Islet precursor cell (in vitro differentiated cells): ENCODE measurements around the gene RCBTB2.

ENCODE experiments used
- DNase-seq: peaks from one replicate; pipeline ENCODE4 v3.0.0-alpha.2; 2018

RCBTB2 gene

DNA sequence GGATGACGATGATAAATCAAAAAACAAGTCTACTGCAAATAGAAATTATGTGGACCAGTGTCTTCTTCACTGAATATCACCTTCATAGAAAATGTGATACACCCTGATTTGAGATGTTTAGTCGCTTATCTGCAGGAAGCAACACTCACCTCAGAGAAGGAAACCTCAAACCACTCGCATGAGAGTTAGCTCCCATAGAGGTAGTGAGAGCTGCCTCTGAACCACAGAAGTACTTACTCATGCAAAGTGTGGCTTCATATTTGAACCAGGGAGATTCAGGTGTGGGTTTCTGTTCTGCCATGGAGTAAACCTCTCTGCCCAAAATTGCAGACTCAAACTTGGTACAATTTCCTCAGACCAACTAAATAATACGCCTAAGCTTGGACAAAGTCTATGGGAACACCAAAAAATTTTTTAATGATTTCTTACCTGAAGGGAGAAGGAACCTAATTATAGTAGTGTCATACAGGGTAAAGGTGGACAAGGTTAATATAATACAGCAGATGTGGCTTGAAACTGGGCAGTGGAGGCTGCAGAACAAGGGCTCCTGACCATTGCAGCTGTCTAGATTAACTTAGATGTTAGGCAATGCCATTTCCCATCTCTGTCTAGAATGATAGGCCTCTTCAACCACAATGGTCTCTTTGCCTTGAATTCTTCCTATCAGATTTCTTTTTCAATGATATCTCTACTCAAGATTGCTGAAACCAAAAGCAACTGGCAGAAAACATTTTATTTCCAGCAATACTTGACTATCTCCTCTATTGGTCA is 29.6 kb upstream of the RCBTB2 start:
- DNase-seq: no peak

DNA sequence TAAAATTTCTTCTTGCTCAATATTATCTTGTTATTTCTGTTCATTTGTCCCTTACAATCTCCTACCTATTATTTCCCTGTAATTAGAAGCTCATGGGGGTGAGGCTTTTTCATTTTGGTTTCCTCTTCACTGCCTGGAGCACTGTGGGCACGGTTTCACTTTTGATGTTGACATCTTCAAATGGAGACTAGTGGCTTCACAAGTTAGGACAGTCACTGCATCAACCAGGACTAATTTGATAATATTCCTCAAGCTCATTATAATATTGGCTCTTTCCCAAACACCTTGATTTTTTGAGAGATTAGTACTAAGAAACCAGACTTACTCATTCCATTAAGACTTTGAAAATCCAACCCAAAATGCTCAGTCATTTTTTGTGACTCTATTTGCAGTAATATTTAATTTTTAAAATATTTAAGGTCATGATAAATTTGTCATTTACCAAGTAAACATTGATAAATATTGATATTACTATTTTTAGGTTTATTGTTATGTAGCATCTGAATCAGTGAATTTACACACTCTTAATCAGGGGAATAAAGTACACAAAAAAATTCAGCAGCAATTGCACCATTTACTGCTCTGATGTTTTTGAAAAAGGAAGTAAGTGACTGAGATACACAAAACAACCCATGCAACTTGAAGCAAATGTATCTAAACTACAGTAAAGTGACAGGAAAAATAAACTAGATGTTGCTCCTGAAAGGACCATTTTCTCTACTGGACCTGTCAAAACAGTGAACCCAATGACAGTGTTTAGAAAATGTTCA is 28.8 kb upstream of the RCBTB2 start:
- DNase-seq: no peak

DNA sequence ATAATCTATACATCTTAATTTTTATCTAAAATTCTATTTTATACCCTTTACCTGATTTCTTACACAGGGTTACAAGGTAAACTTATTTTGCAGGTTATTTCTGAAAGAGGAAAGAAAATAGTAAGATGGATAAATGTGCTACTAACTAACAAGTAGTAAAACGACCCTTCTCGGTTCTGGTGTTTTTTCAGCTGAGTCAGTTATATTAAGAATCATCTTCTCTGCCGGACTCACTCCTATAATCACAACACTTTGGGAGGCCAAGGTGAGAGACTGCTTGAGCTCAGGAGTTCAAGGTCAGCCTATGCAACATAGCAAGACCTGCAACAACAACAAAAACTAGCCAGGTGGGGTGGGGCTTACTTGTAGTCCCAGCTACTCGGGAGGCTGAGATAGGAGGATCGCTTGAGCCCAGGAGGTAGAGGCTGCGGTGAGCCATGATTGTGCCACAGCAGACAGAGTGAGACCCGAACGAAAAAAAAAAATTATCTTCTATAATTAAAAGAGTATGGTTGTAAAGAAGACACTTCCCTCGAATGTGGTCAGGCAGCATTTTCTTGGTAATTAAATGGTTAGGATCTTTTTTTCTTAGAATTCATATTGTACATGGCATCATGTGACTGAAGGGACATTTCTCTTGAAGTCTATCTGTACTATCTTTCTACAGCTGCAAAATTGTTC is 27.9 kb upstream of the RCBTB2 start:
- no peak for DNase-seq

DNA sequence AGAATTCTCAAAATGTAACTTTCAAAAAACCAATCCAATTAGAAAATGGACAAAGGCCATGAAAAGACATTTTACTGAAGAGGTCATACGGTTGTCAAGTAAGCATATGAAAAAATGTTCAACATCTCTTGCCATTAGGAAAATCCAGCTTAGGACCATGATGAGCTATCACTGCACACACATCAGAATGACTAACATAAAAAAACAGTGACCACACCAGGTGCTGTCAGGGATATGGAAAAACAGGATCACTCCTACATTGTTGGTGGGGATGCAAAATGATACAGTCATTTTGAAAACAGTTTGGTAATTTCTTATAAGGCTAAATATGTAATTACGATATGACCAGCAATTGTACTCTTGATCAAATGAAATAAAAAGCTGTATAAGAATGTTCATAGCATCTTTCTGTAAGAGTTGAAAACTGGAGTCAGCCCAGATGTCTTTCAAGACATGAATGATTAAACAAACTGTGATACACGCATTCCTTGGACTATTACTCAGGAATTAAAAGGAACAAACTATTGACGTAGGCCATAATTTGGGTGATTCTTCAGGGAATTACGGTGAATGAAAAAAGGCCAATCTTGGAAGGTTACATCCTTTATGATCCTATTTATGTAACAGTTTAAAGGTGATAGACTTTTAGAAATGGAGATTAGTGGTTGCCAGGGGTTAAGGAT is 26.9 kb upstream of the RCBTB2 start:
- DNase-seq: no peak

DNA sequence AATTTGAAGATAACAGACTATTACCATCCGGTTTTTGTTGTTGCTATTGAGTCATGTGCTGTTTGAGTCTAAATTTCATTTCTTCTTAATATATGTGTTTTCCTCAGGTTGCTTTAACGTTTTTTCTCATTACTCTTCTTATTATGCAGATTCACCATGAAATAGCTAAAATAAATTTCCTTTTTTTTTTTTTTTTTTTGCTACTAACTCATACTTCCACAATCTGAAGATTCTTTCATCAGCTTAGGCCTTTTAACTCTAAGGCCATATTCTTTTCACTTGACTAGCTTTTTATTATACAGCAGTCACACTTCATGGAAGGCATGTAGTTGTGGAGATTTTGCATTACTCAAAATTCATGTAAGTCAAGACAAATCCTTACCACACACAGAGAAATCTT is 23.9 kb upstream of the RCBTB2 start:
- DNase-seq: no peak

DNA sequence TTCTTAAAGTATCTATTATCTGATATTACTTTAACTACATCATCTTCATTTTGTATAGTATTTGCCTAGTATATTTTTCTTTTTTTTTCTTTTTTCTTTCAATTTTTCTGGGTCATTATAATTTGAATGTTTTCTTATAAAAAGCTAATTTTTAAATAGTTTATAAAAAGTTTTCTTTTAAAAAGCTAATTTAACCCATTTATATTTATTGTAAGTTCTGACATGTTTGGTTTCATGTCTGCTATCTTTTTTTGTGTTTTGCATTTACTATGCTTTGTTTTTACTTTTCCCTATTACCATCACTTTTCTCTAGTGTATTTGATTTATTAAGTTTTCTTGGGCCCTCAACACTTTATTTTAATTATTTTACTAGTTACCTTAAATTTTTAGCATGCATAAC is 22.6 kb upstream of the RCBTB2 start:
- DNase-seq: no peak

DNA sequence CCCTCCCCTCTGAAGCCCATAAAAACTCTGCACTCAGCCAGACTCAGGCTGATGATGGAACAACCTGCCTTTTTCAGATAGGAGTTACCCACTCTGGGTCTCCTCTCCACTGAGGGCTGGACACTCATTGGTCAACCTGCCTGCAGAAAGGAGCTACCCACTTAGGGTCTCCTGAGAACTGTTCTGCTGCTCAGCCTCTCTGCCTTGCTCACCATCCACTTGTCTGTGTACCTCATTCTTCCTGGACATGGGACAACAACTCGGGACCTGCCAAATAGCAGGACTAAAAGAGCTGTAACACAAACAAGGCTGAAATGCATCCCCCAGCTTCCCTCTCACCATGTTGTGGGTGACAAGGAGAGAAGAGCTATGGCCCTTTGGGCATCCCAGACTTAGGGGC is 18.4 kb upstream of the RCBTB2 start:
- no peak for DNase-seq

DNA sequence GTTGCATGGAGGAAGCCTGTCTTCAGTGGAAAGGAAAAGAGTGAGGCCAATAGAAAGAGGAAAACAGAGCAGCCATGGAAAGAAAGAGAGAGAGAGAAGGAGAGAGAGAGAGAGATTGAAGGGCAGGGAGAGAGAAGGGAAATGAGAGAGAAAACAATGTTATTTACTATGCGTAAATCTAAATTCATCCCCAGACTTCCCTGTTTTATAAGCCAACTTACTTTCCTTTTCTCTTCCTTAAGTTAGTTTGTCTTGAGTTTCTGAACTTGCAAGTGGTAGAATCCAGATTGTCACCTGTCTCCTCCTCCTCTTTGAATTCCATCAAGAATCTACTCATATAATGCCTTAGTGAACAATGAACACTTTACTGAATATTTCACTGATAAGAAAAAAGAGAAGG is 16.8 kb upstream of the RCBTB2 start:
- no peak for DNase-seq

DNA sequence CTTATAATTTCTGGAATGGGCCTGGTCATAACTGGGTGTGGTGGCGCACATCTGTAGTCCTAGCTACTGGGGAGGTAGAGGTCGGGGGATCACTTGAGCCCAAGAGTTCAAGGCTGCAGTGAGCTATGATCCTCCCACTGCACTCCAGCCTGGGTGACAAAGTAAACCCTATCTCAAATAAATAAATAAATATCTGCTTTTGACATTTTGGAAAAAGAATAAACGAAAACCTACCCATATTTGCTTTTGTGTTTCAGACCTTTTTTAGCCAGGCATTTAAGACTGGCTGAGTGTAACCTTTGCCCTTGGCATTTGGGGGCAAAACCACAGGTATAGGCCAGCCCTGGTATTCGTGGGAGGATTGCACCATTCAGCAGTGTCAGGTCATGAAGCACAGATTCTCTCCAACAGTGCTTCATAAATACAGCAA is 14.8 kb upstream of the RCBTB2 start:
- no peak for DNase-seq

DNA sequence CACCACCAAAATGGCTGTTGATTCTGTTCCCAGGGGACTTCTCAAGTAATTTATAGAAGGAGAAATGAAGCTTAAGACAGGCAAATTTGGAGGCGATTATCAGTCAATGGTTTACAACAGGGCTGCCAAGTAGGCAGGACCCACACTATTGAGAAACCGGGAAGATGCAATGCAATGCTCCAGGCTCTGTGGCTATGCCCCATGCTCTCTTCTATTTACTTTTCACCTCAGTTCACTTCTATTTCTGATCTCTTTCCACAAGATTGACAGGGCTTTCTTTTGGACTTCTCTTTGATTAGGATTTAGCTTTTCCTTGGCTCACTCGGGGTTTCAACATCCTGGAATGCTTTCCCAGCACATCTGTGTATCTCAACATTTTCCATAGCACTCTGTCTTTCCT is 12.7 kb upstream of the RCBTB2 start:
- no peak for DNase-seq

DNA sequence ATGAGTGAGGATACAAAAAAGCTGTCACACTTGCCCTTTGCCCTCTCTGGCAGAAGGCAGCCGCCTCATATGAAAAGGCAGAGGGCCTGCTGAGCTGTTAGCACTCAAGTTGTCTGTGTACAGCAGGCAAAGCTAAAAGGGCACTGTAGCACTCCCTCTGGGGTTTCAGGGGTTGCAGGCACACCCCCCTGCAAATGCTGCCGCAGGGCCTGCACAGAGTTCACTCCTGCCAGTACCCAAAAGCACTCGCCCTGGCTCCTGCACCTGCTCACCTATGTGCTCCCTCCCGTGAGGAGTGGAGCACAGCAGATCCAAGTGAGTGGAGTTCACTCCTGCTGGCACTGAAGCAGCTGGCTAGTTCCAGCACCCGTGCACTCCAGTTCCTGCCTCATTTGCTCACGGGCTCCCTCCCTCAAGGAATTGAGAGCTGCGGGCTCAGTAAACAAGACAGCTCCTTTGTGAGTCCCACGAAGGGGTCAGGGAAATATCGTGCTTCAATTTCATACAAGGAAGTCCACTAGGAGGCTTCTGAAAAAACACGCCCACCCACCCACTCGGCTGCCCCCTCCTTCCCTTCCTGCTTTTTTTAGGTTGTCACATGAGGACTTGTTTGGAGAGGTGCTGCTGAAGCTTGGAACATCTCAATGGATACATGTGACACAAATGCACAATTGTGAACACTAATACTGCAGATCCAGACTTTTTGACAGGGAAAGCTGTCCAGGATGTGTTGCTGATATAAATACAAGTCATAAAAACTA is 9.9 kb upstream of the RCBTB2 start:
- DNase-seq: peak; percentile 72

DNA sequence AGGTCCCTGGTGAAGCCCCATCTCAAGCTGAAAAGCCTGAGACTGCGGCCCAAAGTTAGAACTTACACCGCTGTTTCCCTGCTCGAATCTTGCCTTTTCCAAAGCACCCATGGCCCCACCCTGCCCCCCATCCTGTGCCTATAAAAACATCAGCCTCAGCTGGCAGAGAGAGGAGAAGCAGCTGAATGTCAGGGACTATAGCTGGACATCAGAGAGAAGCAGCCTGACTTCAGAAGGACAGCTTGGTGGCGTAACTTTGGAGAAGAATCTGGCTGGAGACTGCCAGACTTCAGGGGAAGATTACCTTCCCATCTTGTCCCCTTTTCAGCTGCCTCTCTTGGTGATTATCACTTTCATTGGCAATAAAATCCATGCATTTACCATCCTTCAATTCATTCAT is 9.3 kb upstream of the RCBTB2 start:
- no peak for DNase-seq

DNA sequence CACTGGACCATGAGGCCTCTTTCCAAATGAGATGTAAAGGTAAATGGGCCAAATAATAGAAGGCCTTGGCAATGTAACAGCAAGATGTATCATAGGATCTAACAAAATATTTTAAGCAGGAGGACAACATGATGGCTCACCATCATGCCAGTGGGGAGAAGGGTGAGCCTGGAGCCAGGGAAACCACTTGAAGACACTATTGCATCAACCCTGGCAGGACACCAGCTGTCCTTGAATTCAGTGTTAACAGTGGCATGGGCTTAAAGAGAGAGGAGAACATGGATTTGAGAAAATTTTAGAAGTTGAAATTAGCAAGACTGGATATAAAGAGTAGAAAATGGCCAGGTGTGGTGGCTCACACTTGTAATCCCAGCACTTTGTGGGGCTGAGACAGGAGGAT is 6.7 kb upstream of the RCBTB2 start:
- no peak for DNase-seq

DNA sequence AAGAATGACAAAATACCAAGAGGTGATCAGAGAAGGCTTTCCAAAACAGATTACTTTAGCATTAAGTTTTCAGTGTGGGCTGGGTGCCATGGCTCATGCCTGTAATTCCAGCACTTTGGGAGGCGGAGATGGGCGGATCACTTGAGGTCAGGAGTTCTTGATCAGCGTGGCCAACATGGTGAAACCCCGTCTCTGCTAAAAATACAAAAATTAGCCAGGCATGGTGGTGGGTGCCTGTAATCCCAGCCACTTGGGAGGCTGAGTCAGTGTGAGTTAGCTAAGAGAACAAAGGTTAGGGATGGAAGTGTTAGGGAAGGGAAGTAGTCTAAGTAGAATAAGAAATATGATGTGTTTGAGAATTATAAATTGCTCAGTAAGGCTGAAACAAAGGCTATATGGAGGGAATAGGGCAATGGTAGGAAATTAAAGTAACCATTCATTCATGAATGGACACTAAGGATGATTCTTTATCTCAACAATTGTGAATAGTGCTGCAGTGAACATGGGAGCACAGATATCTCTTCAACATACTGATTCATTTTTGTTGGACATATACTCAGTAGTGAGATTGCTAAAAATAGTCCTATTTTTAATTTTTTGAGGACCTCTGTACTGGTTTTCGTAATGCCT is 3.9 kb upstream of the RCBTB2 start:
- DNase-seq: no peak

DNA sequence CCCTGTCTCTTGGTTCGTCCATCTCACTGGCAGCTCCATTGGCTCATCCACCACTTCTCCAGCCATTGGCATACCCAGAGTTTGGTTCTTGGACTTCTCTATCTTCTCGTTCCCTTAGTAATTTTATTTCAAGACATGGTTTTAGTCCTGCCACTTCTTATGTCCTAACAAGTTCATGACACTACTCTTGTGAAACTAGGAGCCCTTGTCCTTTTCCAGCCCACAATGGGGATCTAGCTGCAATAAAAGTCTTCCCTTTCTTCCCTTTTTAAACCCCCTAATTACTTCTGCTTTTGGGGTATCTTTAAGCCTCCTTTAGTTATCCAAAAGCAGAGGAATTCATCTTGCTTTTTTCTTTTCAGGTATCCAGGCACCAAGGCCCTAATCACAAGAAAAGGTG is 2.9 kb upstream of the RCBTB2 start:
- no peak for DNase-seq

DNA sequence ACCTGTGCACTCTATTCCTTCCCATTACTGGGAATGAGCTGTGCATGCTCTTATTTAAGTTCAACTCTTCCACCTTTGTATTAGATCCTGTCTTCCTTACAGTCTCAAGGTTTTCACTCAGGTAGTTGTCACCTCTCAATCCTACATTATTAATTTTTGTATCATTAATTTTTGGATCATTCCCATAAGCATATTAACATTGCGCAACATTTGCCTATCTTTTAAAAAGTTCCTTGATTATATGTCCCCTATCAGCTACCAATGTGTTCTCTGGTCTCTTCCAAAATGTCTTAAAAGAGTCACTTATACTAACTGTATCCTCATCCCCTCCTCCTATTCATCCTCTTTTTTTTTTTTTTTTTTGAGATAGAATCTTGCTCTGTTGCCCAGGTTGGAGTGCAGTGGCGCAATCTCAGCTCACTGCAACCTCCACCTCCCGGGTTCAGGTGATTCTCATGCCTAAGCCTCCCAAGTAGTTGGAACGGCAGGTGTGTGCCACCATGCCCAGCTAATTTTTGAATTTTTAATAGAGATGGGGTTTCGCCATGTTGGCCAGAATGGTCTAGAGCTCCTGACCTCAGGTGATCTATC is 2.1 kb upstream of the RCBTB2 start:
- DNase-seq: no peak

DNA sequence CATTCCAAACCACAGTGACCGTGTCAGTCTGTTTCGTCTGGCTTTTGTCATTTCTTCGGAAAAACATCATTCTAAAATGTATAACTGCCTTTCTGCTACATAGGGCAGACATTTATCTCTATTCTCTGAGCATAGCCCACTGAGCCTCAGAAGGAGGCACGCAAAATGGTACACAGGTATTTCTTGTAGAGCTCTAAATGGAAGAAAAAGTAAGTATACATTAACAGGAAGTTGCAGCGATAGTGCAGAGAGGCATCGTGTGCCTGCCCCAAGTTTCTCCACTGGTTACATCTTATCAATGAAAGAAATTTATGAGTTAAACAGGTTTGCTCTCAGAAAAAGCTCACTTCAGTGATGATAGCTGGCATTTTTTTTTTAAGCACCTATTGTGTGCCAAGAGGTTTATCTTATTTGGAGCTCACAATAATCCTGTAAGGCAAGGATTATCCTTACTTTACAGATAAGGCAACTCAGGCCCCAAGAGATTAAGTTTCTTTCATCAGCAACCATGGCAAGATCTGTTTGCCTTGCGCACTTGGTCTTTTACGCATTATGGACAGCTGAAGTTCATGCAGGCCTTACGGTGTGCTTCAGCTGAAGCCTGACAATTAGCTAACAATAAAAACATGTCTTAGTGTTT is 1.2 kb upstream of the RCBTB2 start:
- DNase-seq: no peak

DNA sequence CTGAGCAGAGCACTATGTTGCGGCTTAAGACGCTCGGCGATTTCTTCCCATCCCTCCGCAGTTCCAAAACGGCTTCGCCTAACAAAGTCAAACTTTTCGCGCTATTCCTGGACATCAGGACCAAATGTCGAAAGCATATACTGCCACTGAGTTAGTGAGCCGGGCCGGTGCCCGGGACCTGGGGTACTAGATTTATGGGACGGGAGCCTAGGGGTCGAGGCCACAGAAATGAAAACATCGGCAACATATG is 699 bp downstream of the RCBTB2 start:
- no peak for DNase-seq

DNA sequence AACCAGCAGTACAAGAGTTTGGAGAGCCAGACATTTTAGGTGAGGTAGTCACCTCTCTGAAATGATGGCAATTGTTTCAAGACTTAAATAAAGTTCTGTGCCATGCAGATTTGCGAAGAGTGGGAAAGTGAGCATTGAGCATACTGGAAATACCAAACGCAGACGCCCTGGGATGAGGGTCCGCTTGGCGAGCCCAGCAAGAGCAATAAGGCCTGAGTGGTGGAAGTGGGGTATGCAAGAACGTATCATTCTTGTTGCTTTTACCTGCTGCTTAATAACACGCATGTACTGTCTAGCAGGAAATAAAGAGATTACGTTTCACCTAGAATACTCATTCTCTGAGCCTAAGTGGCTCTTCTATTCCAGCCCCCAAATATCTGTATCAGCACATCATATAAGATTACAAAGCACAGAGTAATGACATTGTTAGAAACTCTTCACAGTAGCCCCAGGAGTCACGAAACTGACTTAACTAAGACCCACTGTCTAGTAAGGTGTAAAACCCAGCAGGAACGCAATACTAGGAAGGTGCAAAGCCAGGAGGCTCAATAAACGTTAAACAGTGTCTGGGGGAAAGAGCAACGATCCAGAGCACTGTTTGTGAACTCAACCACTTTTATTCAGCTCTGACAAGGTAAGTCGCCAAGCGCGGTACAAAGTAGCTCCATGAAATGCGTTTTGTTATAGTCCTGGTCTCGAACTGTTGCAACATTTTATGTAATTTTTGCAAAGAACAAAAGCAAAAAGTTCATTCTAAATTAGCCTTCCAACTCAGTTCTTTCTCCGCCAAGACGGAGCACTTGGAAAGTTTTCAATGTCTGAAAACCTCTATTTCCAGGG is 1.2 kb downstream of the RCBTB2 start:
- no peak for DNase-seq

DNA sequence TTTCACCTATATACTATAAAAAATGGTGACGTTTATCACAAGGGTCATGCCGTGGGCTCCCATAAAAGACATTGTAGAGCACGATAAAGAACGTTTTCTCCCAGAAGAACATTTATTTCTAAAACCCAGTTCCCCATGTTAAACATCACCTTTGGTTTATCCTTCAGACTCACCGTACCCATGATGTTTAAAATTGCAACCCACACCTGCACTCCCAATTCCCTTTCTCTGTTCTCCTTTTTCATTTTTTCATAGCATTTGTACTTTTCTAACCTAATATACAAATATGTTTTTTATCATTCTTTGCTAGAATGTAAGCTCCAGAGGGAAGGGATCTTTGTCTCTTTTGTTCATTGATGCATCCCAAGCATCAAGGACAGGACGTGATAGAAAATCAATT is 2.0 kb downstream of the RCBTB2 start:
- no peak for DNase-seq

DNA sequence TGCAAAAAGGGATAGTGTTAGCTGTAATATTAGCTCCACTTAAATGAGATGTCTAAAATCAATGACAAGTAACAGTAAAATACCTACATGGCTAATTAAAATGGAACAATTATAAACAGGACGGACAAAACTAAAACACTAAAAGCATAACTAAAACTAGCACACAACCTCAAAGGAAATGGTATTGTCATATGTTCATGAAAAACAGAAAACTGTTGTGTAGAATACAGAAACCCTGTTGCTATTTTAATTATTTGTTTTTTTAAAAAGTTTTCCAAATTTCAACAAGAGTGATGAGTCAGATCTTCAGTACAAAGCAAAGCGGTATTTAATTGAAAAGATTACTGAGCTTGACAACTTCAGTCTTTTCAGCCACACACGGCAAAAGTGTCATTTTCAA is 4.2 kb downstream of the RCBTB2 start:
- DNase-seq: no peak
